GM18499 (cell line): ENCODE measurements around the gene SPOP.

Experiments used
- ATAC-seq: cut with Tn5 transposase; IDR thresholded peaks from one replicate; pipeline ENCODE4 v1.9.1; 2021; ENCODE audit warnings: moderate number of reproducible peaks; ENCODE audit not compliant: insufficient read depth, unreplicated experiment

Gene SPOP

DNA sequence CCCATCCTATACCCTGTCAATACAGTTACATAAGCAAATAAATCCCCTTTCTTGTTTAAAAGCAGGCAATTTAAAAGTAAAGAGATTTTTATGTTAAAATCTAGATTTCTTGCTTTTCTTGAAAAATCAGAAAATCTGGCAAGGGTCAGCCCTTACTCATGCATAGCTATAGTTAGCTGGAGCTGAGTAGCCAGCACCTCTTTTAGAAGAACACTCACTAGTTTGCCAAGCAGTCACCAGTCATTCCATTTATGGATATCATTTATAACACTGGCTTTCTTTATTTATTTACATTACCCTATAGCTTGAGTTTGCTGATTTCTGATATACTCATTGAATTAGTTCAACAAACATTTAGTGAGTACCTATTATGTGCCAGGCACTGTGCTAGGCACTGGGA is 56.5 kb downstream of the SPOP start:
- no peak for ATAC-seq

DNA sequence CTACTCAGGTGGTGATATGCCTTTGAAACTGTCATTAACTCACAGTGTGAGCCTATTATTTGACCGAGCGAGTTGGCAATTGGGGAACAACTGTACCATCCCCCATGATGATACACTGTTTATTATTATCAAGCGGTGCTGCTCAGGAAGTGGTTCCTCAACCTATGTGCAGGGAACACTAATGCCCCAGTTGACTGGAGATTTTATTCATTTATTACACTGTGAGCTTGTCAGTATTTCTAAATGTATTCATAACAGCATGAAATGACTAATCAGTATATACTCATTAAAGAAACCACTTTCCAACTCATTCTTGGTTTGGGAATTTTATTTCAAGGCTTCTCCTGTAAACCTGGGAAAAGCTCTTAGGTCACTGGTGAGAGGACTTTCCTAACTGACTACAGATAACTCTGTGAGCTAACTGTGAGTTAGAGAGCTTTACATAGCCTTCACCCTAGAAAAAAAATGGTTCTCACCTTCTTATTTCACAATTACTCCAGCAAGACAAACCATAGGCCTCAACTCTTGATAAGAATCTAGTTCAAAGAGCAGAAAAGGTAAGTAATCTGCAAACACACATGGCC is 59.8 kb downstream of the SPOP start:
- ATAC-seq = no peak

DNA sequence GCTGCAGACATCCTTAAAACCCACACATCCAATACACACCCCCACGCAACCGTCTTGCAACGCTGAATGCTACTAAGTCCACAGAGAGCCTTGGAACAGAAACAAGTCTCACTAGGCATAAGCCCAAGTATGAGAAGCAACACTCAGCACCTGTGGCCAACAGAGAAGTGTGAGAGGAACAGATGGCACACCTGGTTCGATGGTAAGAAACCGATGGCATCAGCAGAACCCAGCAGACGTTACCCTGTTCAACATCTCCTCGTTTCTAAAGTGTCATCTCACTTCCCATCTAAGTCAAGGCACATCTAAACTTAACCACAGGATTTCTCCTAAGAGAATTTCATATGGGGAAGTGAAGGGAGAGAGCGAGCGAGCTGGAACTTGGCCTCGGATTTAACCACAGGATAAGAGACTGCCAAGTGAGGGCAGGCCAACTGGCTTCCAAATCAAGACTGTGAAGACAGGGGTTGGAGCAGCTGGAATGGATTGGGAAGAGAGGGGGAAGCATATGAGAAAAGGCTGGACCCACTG is 61.2 kb downstream of the SPOP start:
- ATAC-seq = no peak

DNA sequence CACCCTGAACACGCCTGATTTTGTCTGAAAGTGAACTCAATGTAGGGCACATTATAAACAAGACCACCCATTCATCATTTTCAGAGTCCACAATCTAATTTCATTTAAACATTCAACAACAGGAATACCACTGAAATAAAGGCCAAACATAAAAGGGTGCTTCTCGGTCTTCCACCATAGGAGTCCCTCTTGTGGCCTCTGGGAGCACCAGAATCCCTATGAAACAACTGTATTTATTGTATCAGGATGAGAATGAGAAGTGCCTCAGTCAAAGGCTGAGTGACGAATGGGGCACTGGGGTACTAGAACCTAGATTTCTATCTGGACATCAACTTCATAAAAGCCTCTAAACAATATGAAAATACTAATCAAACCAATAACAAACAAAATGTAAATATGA is 61.8 kb downstream of the SPOP start:
- no peak for ATAC-seq

DNA sequence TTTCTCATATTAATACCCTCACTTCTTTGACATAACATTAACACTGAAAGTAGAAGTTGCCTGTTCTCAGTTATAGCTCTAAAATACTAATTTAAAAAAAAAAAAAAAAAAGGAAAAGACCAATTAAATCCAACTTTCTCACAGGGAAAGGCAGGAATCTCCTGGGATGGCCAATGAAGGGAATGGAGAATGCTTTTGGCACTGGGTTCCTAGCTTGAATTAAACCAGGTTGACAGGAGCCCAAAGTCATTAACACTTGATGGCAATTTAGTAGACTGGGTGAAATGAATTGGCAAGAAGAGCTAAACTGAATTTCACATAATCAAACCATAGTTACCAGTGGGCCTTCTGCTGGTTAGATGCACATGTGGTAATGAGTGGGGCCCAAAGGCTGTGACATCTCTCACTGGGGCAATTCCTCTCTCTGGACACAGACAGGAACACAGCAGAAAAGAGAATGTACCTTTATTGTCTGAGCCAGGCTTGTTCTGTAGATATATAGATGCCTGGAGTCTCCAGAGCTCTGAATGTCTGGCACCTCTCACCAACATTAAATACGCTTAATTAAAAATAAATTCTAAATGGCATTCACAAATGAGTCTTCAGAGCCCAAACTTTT is 64.6 kb downstream of the SPOP start:
- no peak for ATAC-seq

DNA sequence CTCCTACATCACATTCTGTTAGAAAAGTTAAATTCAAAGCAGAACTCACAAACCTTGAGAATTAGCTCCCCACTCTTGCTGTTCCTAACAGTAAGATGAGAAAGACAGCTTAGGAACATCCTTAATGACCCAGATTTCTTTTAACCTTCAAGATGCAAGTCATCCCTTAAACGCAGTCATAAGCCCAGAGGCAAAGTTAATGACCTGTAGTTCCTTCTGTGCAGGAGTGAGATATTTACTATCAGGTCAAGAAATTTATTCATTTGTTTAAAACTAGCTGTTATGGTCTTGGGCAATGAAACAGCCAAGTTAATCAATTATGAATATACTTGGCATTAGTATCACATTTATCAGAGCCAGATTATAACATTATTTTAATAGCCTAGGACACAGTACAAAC is 65.2 kb downstream of the SPOP start:
- ATAC-seq = no peak

DNA sequence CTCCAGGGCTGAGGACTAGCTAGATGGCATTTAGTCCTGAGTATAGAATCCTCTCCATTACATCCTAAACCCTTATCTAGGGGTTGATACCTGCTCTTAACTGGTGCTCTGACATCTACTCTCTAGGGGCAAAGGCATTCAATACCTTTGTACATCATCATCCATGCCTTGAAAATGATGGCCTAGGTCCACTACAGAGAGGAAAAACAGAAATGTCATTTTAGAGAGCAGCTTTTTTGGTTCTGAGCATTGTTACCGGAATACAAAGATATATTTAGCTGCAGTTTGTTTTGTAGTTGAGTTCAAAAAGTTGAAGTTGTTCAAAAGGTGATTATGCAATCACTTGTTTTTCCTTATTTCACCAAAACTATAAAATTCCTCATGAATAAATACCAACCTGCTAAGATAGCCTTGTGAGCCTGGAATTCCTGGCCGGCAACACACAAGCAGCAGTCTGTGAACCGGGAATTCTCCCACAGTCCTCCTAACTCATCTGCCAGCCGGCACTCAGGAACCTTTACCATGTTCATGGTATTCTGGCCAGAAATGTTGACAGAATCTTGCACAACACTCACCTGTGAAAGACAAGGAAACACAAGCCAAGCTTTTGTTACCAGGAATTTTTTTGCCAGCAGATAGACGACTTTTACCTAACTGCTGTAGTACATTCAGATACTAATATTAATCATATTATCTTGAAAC is 66.9 kb downstream of the SPOP start:
- no peak for ATAC-seq

DNA sequence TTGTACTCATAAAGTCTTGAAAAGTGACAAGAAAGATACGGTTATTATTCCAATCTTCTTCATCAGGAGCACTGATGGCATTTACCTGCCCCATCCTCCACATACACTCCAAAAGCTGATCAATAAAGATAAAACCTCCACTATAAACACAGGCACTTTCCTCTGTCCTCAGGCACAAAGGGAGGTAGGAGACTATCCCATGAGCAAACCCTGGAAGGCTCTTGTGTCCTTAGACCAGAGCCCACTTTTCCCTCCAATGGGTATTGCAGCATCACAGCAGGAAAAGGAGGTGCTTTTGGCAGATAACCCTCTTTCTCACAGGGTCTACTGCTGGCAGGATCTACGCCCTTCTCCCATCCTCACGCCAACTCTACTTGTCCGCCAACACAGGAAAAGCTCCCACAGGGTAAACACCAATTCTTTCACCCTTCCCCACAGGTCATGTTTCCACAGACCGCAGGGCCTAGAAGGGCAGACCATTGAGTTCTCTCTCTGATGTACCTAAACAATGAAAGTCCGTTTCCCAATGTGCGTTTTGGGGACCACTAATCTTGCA is 73.5 kb downstream of the SPOP start:
- ATAC-seq = no peak

DNA sequence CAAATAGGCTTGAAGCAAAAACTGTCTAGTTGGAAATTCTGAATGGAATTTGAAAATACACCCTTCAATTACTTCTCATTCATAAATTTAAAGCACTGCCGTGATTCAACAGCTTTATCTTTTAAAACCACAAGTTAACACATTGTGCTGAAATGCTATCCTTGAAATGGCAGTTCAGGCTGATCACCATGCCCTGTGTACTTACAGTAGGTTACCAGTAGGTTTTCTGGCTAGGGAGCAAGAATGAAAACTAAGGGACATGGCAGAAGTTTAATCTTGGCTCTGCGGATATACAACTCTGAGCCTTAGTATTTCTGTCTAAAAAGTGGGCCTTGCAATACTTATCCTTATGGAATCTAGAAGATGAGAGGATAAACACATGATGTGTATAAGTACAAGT is 74.2 kb downstream of the SPOP start:
- ATAC-seq = no peak

DNA sequence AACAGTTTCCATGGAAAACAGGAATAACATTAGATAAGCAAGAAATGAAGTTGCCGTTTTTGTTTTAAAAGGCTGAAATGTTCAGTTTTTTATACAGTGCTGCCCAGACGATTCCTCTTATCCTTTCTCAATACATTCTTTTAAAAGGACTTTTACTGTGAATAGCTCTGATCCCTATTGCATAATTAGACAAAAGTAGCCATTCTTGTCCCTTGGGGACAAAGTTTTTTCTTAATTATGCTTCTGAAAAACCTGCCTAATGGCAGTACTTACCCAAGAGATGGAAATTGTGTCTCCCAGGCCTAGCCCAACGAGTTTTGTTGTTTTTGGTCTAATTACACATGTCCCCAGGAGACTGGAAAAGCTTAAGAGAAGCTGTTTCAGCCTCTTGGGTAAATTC is 74.7 kb downstream of the SPOP start:
- ATAC-seq = no peak

DNA sequence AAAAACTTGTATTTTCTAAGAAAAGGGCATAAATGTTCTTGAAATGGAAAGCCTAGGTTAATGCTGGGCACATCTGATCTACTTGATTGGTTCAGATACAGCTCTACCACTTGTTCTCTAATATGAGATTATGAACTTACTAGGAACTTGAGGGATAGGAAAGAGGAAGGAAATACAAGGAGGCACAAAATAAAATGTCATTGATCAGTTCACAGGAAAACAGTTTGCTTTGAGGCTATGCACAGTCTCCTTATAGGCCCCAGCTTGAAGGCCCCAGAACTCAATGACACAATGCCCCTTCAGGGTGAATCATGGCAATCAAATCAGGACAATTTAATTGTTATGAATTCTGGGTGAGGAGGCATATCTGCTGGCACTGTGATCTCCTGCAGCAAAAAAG is 75.1 kb downstream of the SPOP start:
- no peak for ATAC-seq

DNA sequence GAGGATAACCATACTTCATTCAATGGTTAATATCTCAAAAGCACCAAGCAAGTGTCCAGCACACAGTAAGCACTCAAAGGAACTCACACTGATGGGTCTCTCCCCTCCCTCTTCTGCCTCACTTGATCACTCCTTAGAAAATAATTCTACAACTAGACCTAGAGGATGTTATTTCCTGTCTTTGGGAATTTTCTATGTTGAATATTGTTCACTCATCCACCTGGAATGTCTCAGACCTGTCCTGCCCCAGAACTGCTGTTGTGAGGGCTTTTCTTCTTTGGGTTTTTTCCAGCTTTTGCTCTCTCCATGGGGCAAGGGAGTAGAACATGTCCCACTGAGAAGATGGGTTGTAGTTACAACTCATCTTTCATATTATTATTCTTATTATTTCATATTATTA is 76.9 kb downstream of the SPOP start:
- no peak for ATAC-seq

DNA sequence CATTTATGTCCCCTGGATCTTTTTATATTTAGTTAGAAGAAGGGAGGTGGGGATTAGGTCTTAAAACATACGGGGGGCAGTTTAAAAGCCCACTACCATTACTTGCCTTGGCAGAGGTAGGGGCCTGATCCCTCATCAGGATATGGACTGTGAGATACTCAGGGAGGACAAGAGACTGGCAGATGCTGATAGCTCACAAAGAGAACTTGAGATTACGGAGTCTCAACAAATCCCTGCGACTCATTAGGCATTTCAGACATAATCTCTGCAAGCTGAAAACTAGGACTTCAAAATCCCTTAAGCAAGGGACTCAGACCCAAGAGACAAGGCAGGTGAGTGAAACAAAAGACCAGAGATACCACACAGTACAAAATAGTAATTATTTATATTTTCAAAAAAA is 79.0 kb downstream of the SPOP start:
- ATAC-seq = no peak

DNA sequence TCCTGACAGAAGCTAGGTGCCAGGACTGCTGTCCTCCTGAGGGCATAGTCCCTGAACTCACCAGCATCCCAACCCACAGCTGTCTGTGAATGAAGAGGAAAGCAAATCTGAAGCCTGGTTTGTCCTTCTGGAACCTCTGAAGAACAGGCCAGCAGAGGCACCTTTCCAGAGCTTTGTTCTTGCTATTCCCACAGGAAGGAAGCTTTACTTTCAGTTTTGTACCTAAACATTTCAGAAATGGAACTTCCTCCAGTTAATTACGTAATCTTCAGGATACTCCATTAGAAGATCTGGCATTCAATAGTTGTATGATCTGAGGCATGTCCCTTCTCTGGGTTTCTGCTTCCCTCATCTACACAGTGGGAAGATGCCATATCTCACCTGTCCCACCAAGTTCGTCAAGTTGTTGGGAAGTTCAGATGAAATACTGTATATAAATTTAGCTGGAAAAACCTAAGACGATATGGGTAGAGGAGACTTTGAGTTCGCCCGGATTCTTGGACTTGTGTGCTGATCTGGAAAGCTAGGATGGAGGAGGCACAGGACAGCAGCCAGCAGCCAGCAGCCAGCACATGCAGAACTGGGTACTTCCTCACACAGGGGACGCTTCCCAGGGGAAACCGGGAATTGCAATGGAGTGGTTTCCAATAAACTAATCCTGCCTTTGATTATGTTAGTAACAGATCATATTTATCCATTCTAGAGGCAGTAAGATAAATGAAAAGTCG is 79.8 kb downstream of the SPOP start:
- ATAC-seq = no peak

DNA sequence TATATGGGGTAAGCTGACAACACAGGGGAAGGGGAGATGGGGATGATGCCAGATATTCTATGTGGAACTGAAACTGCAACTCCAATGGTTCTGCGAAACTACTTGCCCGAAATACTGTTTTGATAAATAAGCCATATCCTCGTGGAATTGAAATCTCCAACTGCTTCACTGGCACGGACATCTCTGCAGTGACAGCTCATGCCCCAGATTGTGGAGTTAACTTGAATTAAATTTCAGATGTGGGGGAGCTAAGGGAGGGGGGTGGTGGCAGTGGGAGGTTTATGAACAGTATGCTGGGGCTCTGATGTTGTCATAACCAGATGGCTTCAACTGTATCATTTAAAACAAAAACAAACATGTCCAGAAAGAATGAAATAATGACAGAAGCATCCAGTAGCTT is 80.5 kb downstream of the SPOP start:
- ATAC-seq = no peak

DNA sequence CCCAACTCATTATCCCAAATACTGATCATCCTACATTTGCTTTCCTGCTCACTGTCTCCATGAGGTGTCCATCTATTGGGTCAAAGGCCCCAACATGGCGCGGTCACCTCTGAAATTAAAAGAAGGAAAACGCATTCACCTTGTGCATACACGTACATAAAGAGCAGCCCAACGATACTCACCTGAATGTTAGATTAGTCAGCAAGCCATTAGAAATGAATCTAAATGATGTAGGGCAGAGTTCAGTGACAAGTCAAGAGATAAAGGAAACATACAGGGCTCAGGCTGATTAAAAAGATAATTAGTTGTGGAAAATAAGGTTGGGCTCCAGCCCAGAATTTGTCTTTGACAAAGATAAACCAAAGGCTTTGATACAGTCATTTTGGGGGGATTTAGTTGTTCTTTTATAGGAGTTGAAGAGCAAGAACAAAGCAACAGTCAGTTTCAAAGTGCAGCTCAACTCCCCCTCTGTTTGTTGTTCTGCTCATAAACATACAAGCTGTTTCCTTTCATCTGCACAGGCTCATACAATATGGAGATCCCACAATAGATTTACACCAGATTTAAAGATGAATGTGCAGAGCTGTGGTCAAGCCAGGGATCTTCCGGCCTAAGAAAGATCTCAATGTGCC is 81.2 kb downstream of the SPOP start:
- no peak for ATAC-seq

DNA sequence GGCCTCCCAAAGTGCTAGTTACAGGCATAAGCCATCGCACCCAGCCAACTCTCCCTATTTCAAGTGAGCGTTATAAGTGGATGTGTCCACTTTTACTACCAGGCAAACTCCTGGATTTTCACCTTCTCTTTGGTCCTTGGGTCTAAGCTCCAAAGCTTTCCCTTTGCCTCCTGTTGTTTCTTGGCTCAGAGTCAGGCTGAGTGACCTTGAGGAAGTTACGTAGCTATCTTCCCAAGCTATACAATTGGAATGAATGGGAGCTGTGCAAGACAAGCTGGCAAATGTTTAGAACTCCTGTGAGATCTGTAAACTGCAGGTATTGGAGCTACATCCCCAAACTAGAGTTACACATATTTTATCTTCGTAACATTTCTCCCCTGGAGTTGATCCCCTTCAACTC is 81.9 kb downstream of the SPOP start:
- no peak for ATAC-seq

DNA sequence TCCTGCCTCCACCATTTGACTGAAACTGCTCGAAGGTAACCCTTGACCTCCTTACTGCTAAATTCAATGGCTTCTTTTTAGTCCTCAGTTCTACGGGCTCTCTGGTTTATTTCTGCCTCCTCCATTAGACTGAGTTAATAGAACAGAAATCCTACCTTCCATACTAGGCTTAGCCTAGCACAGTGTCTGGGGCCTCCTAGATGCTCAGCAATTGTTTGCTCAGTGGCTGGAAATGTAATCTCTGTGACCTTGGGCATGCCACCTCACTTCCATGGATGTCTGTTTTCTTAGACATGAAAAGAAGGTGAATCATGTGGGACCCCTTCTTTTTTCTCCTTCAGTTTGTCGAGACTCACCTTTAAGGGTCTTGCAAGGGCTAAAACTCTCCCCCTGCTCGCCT is 82.6 kb downstream of the SPOP start:
- ATAC-seq = no peak

DNA sequence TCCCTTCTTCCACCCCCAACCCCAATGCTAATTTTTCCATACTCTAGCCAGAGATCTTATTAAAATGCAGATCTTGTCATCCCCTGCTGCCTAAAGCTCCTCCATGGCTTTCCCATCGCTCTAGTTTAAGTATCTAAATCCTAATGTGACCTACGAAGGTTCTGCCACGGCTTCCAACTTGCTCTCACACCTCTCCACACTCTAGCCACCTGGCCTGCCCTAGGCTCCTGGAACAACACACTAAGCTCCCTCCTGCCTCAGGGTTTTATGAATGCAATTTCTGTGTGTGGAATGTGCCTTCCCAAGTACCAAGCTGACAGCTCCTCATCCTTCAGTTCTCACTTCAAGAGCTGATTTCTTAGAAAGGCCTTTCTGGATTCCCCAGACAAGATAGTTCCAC is 85.6 kb downstream of the SPOP start:
- no peak for ATAC-seq

DNA sequence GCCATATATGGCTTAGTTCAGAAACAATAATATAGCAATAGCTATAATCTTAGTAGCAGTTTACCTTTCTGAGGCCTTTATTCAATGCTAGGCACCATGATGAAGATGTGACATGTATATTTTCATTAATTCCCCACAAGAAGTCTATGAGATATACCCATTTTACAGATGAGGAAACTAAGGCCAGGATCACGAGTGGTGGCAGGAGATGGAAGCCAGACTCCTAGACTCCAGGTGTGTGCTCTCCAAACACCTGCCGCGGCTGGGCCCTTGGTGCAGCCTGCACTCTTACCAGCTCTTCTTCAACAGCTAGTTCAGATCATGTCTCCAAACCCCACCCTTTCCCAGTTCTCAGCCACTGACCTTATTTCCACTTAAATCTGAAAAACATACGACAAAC is 87.0 kb downstream of the SPOP start:
- no peak for ATAC-seq

DNA sequence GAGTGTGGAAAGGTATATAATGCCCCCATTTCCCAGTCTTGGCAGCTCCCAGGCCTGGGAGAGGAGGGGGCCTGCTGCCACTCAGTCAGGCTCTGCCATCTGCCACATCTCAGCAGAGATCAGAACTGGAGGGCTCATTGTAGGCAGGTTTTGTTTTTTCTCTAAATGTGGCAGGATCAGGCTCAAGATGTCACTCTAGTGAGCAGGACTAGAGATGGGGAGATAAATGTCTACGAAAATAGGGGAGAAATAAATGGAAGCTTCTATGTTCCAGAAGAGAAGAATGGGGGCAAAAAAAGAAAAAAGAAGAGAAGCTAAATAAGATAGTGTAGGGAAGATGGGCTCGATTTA is 88.3 kb downstream of the SPOP start:
- no peak for ATAC-seq
